ENCODE data around the gene ZDHHC8.

- TF ChIP-seq POLR2A (IDR thresholded peaks at IDR 0.05) (no peak), CTCF (IDR thresholded peaks at IDR 0.05) (no peak)
Observed at GRCh38 chr22:20139391-20140106, 7.9 kb downstream of the ZDHHC8 start.

Measured in vagina (tissue), 2 donors.